MCF 10A (cell line): ENCODE measurements around the gene MLXIP. TPM values are rescaled to one million over a fixed set of nuclear protein-coding genes. Genes with fewer than 3 reads are reported as not detected.
A peak's percentile ranks its signal among the peaks of the same experiment; 100 is the strongest.

Source experiments
- BruUV-seq: library from RNA; stranded (reverse); fragments of 400-500 nt; replicated peaks from 2 replicates; lab custom pipeline; 2021; lab: Mats Ljungman, UMichigan
- CTCF ChIA-PET: fragments of 300-600 bp; sonication (Branson Sonifier 250); formaldehyde crosslinking; extraction: SDS; loops from one replicate; lab custom pipeline; 2021; ENCODE audit warnings: antibody characterized with exemption, inconsistent platforms; lab: Yijun Ruan, JAX
- POLR2A ChIA-PET: fragments of 300-600, 350-650 bp; sonication (Branson Sonifier 250); formaldehyde crosslinking; extraction: SDS; loops from one replicate; lab custom pipeline; 2020; ENCODE audit warnings: antibody characterized with exemption, inconsistent platforms; lab: Yijun Ruan, JAX
- DNase-seq: peaks from one replicate; pipeline ENCODE4 v3.0.0-alpha.2; 2018; ENCODE audit not compliant: unreplicated experiment
- H3K27ac Mint-ChIP-seq: one replicate; pipeline ENCODE4 v1.8.0; 2022; ENCODE audit warnings: mild to moderate bottlenecking, low read depth, mixed read lengths; ENCODE audit not compliant: unreplicated experiment
- H3K27me3 Mint-ChIP-seq: one replicate; pipeline ENCODE4 v1.8.0; 2022; ENCODE audit warnings: mixed read lengths; ENCODE audit not compliant: insufficient read depth, unreplicated experiment
- H3K36me3 Mint-ChIP-seq: one replicate; pipeline ENCODE4 v1.8.0; 2022; ENCODE audit warnings: mild to moderate bottlenecking, moderate library complexity, mixed read lengths; ENCODE audit not compliant: insufficient read depth, unreplicated experiment
- H3K4me1 Mint-ChIP-seq: one replicate; pipeline ENCODE4 v1.8.0; 2022; ENCODE audit warnings: mixed read lengths; ENCODE audit not compliant: insufficient read depth, unreplicated experiment
- H3K4me3 Mint-ChIP-seq: one replicate; pipeline ENCODE4 v1.8.0; 2022; ENCODE audit warnings: mild to moderate bottlenecking, moderate library complexity, mixed read lengths; ENCODE audit not compliant: unreplicated experiment
- H3K9me3 Mint-ChIP-seq: one replicate; pipeline ENCODE4 v1.8.0; 2022; ENCODE audit warnings: mixed read lengths; ENCODE audit not compliant: unreplicated experiment
- CTCF ChIP-seq: fragments of 200-600 bp; IDR thresholded peaks from one replicate; pipeline ENCODE4 v1.8.0; 2022; ENCODE audit warnings: antibody characterized with exemption, mild to moderate bottlenecking; ENCODE audit not compliant: unreplicated experiment
- intact Hi-C: fragments of 100-400 bp; cut with micrococcal nuclease; formaldehyde crosslinking; loops from 2 replicates; pipeline ENCODE4 v1.14.1; 2022
- total RNA-seq: library from RNA; stranded (reverse); gene quantifications from 2 replicates; pipeline ENCODE4 v1.2.3, GENCODE V29; 2022

The MLXIP gene
- total RNA-seq, 1 experiment from 2014 or later, result 35.6 TPM

- Mint-ChIP-seq H3K27me3 (no peaks in the 10 kb centered on the region), H3K4me3 (no peak overlapping the region), H3K9me3 (no peaks in the 10 kb centered on the region), H3K36me3 (peaks cover 43% of the 10 kb centered on the region), H3K27ac (no peak overlapping the region), H3K4me1 (peaks cover 16% of the 10 kb centered on the region)
- no peak for DNase-seq
- POLR2A ChIA-PET, result interaction anchor here (0.7 kb wide), 1 partner anchor 55 kb away, joined by 3 read pairs; no protein-coding TSS in a partner anchor
- no peak for TF ChIP-seq CTCF
- BruUV-seq, result no TSS peak
- CTCF ChIA-PET, result interaction anchor here (1.0 to 3.2 kb wide), 3 partner anchors 63 to 73 kb away, joined by 3 to 21 read pairs (median 3); no protein-coding TSS in a partner anchor
- intact Hi-C loops, result no loop called here
Measured at GRCh38 chr12:122127839-122128238, 49.3 kb downstream of the MLXIP start.

- Mint-ChIP-seq H3K4me1 (peaks cover 9% of the 10 kb centered on the region), H3K36me3 (peaks cover 49% of the 10 kb centered on the region), H3K27me3 (no peaks in the 10 kb centered on the region), H3K9me3 (no peaks in the 10 kb centered on the region), H3K27ac (no peak overlapping the region), H3K4me3 (no peak overlapping the region)
- ChIA-PET POLR2A (interaction anchor here (0.7 kb wide), 1 partner anchor 56 kb away, joined by 3 read pairs; no protein-coding TSS in a partner anchor), CTCF (interaction anchor here (0.6 to 3.2 kb wide), 3 partner anchors 21 to 73 kb away, joined by 3 to 21 read pairs (median 3); no protein-coding TSS in a partner anchor)
- no TSS peak for BruUV-seq
- DNase-seq, result no peak
- intact Hi-C loops, result no loop called here
- TF ChIP-seq CTCF, result no peak
Measured at GRCh38 chr12:122128481-122128880, 49.9 kb downstream of the MLXIP start.

DNA sequence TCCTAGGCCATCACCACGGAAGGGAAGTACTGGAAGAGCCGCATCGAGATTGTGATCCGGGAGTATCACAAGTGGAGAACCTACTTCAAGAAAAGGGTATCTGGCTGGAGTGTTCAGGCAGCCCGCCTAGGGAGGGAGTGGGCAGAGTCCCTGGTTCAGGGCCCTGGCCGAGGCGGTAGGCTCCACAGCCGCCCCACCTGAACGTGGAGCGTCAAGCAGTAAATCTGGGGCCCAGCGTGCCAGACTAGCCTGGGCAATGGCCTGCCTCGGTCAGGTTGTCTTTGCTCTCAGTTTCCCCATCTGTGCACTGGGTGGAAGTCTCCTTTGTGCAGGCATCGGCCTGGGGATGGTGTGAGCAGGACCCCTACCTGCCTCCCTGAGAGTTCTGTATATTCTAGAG lies 50.6 kb downstream of the MLXIP start:
- no peak for DNase-seq
- no peaks in the 10 kb centered on the region for H3K27me3 Mint-ChIP-seq
- H3K27ac Mint-ChIP-seq, result no peak overlapping the region
- H3K4me1 Mint-ChIP-seq, result peaks cover 5% of the 10 kb centered on the region
- no peak overlapping the region for H3K4me3 Mint-ChIP-seq
- H3K9me3 Mint-ChIP-seq, result no peaks in the 10 kb centered on the region
- peaks cover 51% of the 10 kb centered on the region for H3K36me3 Mint-ChIP-seq
- ChIA-PET CTCF (interaction anchor here (0.6 to 3.2 kb wide), 6 partner anchors 21 to 237 kb away, joined by 3 to 21 read pairs (median 3); no protein-coding TSS in a partner anchor), POLR2A (no interaction called here)
- no TSS peak for BruUV-seq
- intact Hi-C loops, result no loop called here
- TF ChIP-seq CTCF, result no peak

DNA sequence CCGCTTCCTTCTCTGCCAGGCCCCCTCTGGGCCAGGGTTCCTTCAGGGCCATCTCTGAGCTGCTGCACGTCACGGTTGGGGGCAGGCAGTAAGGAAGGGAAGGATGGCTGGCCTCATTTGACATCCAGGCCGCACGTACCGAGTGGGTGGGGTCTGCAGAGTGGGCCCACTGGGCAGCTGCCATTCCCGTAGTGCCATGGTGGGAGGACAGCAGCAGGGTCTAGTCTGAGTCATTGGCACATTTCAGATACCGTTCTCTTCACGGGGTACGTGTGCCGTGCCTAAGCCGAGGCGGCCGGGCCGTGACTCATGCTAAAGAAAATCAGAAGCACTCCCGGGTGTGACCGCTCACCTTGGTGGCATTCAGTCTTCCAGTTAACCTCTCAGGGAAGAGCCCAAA lies 51.6 kb downstream of the MLXIP start:
- BruUV-seq, result no TSS peak
- ChIA-PET CTCF (interaction anchor here (0.6 to 3.2 kb wide), 19 partner anchors 11 to 1843 kb away, joined by 3 to 21 read pairs (median 4); partner anchors contain the start of gene IL31), POLR2A (interaction anchor here (0.6 to 1.4 kb wide), 6 partner anchors 33 to 336 kb away, joined by 3 to 6 read pairs (median 4); no protein-coding TSS in a partner anchor)
- no peak for TF ChIP-seq CTCF
- peak; percentile 61 for DNase-seq
- Mint-ChIP-seq H3K27me3 (no peaks in the 10 kb centered on the region), H3K9me3 (no peaks in the 10 kb centered on the region), H3K4me3 (no peak overlapping the region), H3K36me3 (peaks cover 62% of the 10 kb centered on the region), H3K4me1 (peaks cover 5% of the 10 kb centered on the region), H3K27ac (no peak overlapping the region)
- intact Hi-C loops, result loop anchor here (1.0 to 2.0 kb wide), 2 partner anchors 75 to 136 kb away; partner anchors contain the start of gene VPS33A
